ENCODE measurements around the gene SH2D2A.

The SH2D2A gene

GRCh38 chr1:156847591-156848460 lies 31.2 kb upstream of the SH2D2A start:
- DNase-seq = no peak

GRCh38 chr1:156846643-156847042 lies 30.0 kb upstream of the SH2D2A start:
- DNase-seq = no peak

- no peak for DNase-seq
Observed at GRCh38 chr1:156845953-156846545, 29.4 kb upstream of the SH2D2A start.

- DNase-seq = no peak
Observed at GRCh38 chr1:156845055-156845952, 28.7 kb upstream of the SH2D2A start.

GRCh38 chr1:156844638-156845037 lies 28.0 kb upstream of the SH2D2A start:
- DNase-seq = no peak

- DNase-seq = no peak
Observed at GRCh38 chr1:156844102-156844501, 27.5 kb upstream of the SH2D2A start.

GRCh38 chr1:156842618-156843300 lies 26.1 kb upstream of the SH2D2A start:
- no peak for DNase-seq

GRCh38 chr1:156841295-156841855 lies 24.7 kb upstream of the SH2D2A start:
- DNase-seq = no peak

GRCh38 chr1:156840898-156841279 lies 24.2 kb upstream of the SH2D2A start:
- DNase-seq = no peak

- DNase-seq = no peak
Observed at GRCh38 chr1:156840186-156840897, 23.7 kb upstream of the SH2D2A start.

- DNase-seq = no peak
Observed at GRCh38 chr1:156839426-156840109, 22.9 kb upstream of the SH2D2A start.

GRCh38 chr1:156838972-156839371 lies 22.3 kb upstream of the SH2D2A start:
- DNase-seq = no peak

GRCh38 chr1:156836892-156837291 lies 20.2 kb upstream of the SH2D2A start:
- no peak for DNase-seq

- DNase-seq = no peak
Observed at GRCh38 chr1:156836041-156836654, 19.5 kb upstream of the SH2D2A start.

GRCh38 chr1:156834322-156834721 lies 17.7 kb upstream of the SH2D2A start:
- no peak for DNase-seq

- DNase-seq = no peak
Observed at GRCh38 chr1:156833603-156834002, 17.0 kb upstream of the SH2D2A start.

GRCh38 chr1:156832434-156832833 lies 15.8 kb upstream of the SH2D2A start:
- DNase-seq = no peak

- DNase-seq = no peak
Observed at GRCh38 chr1:156828400-156829124, 11.9 kb upstream of the SH2D2A start.

GRCh38 chr1:156826630-156827029 lies 10.0 kb upstream of the SH2D2A start:
- no peak for DNase-seq

- DNase-seq = no peak
Observed at GRCh38 chr1:156823210-156823790, 6.7 kb upstream of the SH2D2A start.

Measured in fibroblast of skin of right quadriceps (primary cell).